ENCODE measurements around the gene ZHX3. TPM values are rescaled to one million over a fixed set of nuclear protein-coding genes. Genes with fewer than 3 reads are reported as not detected.

ZHX3 gene
- total RNA-seq, 1 donor from 2014 or later: 9.1 TPM

DNA sequence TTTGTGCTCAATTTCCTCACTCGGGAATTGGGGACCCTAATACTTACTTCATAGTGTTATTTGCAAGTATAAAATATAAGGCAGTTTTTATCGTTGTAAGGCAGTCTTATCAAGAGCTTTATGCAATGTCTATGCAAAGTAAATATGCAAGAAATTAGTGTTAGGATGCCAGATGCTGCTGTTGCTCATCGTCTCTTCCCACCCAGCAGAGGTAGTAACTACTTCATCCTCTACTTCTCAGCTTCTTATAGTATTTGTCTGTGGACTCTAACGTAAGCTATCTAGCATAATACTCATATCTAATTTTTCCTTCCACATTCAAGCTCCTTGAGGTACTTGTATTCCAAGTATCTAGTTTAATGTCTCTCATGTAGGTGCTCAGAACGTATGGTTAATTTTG lies 168.6 kb downstream of the ZHX3 start:
- Mint-ChIP-seq H3K36me3 (ENCODE audit: insufficient read depth) (peaks cover 3% of the 10 kb centered on the region), H3K27me3 (no peaks in the 10 kb centered on the region), H3K9me3 (ENCODE audit: low read depth) (no peaks in the 10 kb centered on the region), H3K4me3 (ENCODE audit: low read depth) (no peak overlapping the region), H3K4me1 (ENCODE audit: low read depth) (peaks cover 22% of the 10 kb centered on the region), H3K27ac (peak overlapping the region; percentile 6)
- no peak for TF ChIP-seq CTCF (IDR thresholded peaks at IDR 0.05; ENCODE audit: unreplicated experiment)
- DNase-seq (ENCODE audit: low spot score, unreplicated experiment): no peak

GRCh38 chr20:41147767-41148191 lies 169.8 kb downstream of the ZHX3 start:
- Mint-ChIP-seq H3K36me3 (ENCODE audit: insufficient read depth) (peaks cover 3% of the 10 kb centered on the region), H3K9me3 (ENCODE audit: low read depth) (no peaks in the 10 kb centered on the region), H3K27ac (peak overlapping the region; percentile 34), H3K4me3 (ENCODE audit: low read depth) (no peak overlapping the region), H3K4me1 (ENCODE audit: low read depth) (peaks cover 22% of the 10 kb centered on the region), H3K27me3 (no peaks in the 10 kb centered on the region)
- no peak for TF ChIP-seq CTCF (IDR thresholded peaks at IDR 0.05; ENCODE audit: unreplicated experiment)
- DNase-seq (ENCODE audit: low spot score, unreplicated experiment): no peak

GRCh38 chr20:41145821-41146620 lies 171.5 kb downstream of the ZHX3 start:
- H3K36me3 Mint-ChIP-seq (ENCODE audit: insufficient read depth): peaks cover 3% of the 10 kb centered on the region
- H3K4me3 Mint-ChIP-seq (ENCODE audit: low read depth): no peak overlapping the region
- peaks cover 26% of the 10 kb centered on the region for H3K4me1 Mint-ChIP-seq (ENCODE audit: low read depth)
- H3K27ac Mint-ChIP-seq: peak overlapping the region; percentile 75
- no peaks in the 10 kb centered on the region for H3K9me3 Mint-ChIP-seq (ENCODE audit: low read depth)
- no peak for DNase-seq (ENCODE audit: low spot score, unreplicated experiment)
- no peaks in the 10 kb centered on the region for H3K27me3 Mint-ChIP-seq
- no peak for TF ChIP-seq CTCF (IDR thresholded peaks at IDR 0.05; ENCODE audit: unreplicated experiment)

DNA sequence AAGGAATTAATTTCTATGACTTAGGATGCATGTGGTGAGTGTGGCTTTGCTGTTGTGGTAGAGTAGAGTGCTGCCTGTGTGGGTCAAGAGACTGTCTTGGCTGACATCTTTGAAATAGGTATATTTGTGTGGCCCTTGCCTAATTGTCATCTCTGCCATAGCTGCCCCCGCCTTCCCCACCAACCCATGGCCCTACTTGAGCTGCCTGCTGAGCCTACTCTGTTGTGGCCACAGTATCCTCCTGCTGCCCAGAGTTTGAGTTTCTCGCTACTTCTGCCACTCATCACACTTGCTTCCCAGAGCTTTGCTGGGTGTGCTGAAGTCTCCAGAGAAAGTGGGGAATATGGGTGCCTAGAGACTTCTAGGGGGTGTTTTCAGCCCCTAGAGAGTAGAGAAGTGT lies 172.2 kb downstream of the ZHX3 start:
- H3K4me3 Mint-ChIP-seq (ENCODE audit: low read depth): no peak overlapping the region
- no peak for TF ChIP-seq CTCF (IDR thresholded peaks at IDR 0.05; ENCODE audit: unreplicated experiment)
- no peaks in the 10 kb centered on the region for H3K9me3 Mint-ChIP-seq (ENCODE audit: low read depth)
- H3K36me3 Mint-ChIP-seq (ENCODE audit: insufficient read depth): peaks cover 5% of the 10 kb centered on the region
- H3K27me3 Mint-ChIP-seq: no peaks in the 10 kb centered on the region
- peaks cover 28% of the 10 kb centered on the region for H3K4me1 Mint-ChIP-seq (ENCODE audit: low read depth)
- DNase-seq (ENCODE audit: low spot score, unreplicated experiment): no peak
- no peak overlapping the region for H3K27ac Mint-ChIP-seq

GRCh38 chr20:41143354-41143753 lies 174.2 kb downstream of the ZHX3 start:
- Mint-ChIP-seq H3K36me3 (ENCODE audit: insufficient read depth) (peaks cover 9% of the 10 kb centered on the region), H3K27me3 (no peaks in the 10 kb centered on the region), H3K9me3 (ENCODE audit: low read depth) (no peaks in the 10 kb centered on the region), H3K4me3 (ENCODE audit: low read depth) (no peak overlapping the region), H3K4me1 (ENCODE audit: low read depth) (peaks cover 38% of the 10 kb centered on the region), H3K27ac (peak overlapping the region; percentile 47)
- TF ChIP-seq CTCF (IDR thresholded peaks at IDR 0.05; ENCODE audit: unreplicated experiment): no peak
- no peak for DNase-seq (ENCODE audit: low spot score, unreplicated experiment)

All from progenitor cell of endocrine pancreas (in vitro differentiated cells).